Tibial nerve (tissue), 4 donors: ENCODE data around the gene PGM5.
"Not testable (repeated sequence)": the region's sequence is repeated elsewhere in the genome, so short reads cannot be mapped to it uniquely, and the experiment has no call there.

Source experiments
- CTCF ChIP-seq, 5 experiments: fragments of 200-600 bp in 3 of 5; fragments of 450-650 bp in 2 of 5; sonication (generic) in 3 of 5; IDR thresholded peaks; one replicate each; pipeline ENCODE4 v1.5.1; 2016 to 2019; ENCODE audit warnings: antibody characterized with exemption in 5 of 5, mild to moderate bottlenecking in 3 of 5, moderate library complexity in 2 of 5
- EP300 ChIP-seq, 2 donors: sonication (generic); formaldehyde crosslinking; IDR thresholded peaks; one replicate each; pipeline ENCODE4 v1.6.1; 2017; ENCODE audit warnings: antibody characterized with exemption in 2 of 2, mild to moderate bottlenecking in 1 of 2
- POLR2A ChIP-seq, 2 donors: fragments of 450-650 bp; IDR thresholded peaks; one replicate each; pipeline ENCODE4 v1.6.1; 2017; ENCODE audit warnings: antibody characterized with exemption in 2 of 2, mild to moderate bottlenecking in 2 of 2, moderate library complexity in 2 of 2

- TF ChIP-seq CTCF, POLR2A, EP300 (IDR thresholded peaks at IDR 0.05): not testable (repeated sequence)
Measured at GRCh38 chr9:68332122-68332521, 24.3 kb upstream of the PGM5 start.
